Keratinocyte (primary cell): ENCODE measurements around the gene LRRC4C. TPM values are rescaled to one million over a fixed set of nuclear protein-coding genes. Genes with fewer than 3 reads are reported as not detected.

ENCODE experiments used
- DNase-seq: peaks from one replicate; pipeline ENCODE4 v3.0.0-alpha.2; 2011; ENCODE audit warnings: low read depth, missing footprints, low spot score
- FAIRE-seq: peaks from 2 replicates; lab custom pipeline; 2011; peaks lifted over from hg19 to GRCh38; lab: Jason Lieb, UNC
- H2AFZ ChIP-seq: 2 replicates; pipeline ENCODE4 v1.6.0; 2012; ENCODE audit warnings: low read length, control low read depth, inconsistent platforms; ENCODE audit not compliant: control insufficient read depth
- H3K27ac ChIP-seq: 2 replicates; pipeline ENCODE4 v1.5.1; 2011; ENCODE audit warnings: low read length; ENCODE audit not compliant: control insufficient read depth, insufficient read depth
- H3K27me3 ChIP-seq: 3 replicates; pipeline ENCODE4 v1.6.0; 2011; ENCODE audit warnings: low read length; ENCODE audit not compliant: control insufficient read depth, insufficient read depth; ENCODE audit errors: extremely low read depth
- H3K36me3 ChIP-seq, 2 experiments: 2 replicates in 1 of 2; 3 replicates in 1 of 2; pipeline ENCODE4 v1.5.1; 2011; ENCODE audit warnings: low read length in 2 of 2, mild to moderate bottlenecking in 1 of 2; ENCODE audit not compliant: control insufficient read depth in 2 of 2, insufficient read depth in 2 of 2; ENCODE audit errors: extremely low read depth in 1 of 2
- H3K4me1 ChIP-seq: 3 replicates; pipeline ENCODE4 v1.5.1; 2011; ENCODE audit warnings: low read length; ENCODE audit not compliant: control insufficient read depth, insufficient read depth; ENCODE audit errors: extremely low read depth
- H3K4me2 ChIP-seq: 3 replicates; pipeline ENCODE4 v1.6.0; 2011; ENCODE audit warnings: low read depth, low read length; ENCODE audit not compliant: control insufficient read depth, insufficient read depth; ENCODE audit errors: extremely low read depth
- H3K4me3 ChIP-seq, 3 experiments: fragments of 200-600 bp in 1 of 3; sonication (generic) in 1 of 3; 2 replicates in 2 of 3; 3 replicates in 1 of 3; pipeline ENCODE4 v1.5.1; 2011 to 2016; ENCODE audit warnings: low read length in 3 of 3, mild to moderate bottlenecking in 3 of 3, control low read depth in 2 of 3, inconsistent platforms in 1 of 3, low read depth in 1 of 3, mixed read lengths in 1 of 3, mixed run types in 1 of 3, moderate library complexity in 1 of 3; ENCODE audit not compliant: control insufficient read depth in 2 of 3, insufficient read depth in 2 of 3; ENCODE audit errors: extremely low read depth in 1 of 3
- H3K79me2 ChIP-seq: 2 replicates; pipeline ENCODE4 v1.6.0; 2012; ENCODE audit warnings: low read length; ENCODE audit not compliant: control insufficient read depth, insufficient read depth
- H3K9ac ChIP-seq: 3 replicates; pipeline ENCODE4 v1.6.0; 2011; ENCODE audit warnings: low read length; ENCODE audit not compliant: control insufficient read depth, insufficient read depth; ENCODE audit errors: extremely low read depth
- H3K9me1 ChIP-seq: 3 replicates; pipeline ENCODE4 v1.6.0; 2011; ENCODE audit warnings: low read length; ENCODE audit not compliant: control insufficient read depth, insufficient read depth; ENCODE audit errors: extremely low read depth
- H3K9me3 ChIP-seq: 2 replicates; pipeline ENCODE4 v1.5.1; 2012; ENCODE audit warnings: low read depth, low read length; ENCODE audit not compliant: control insufficient read depth
- H4K20me1 ChIP-seq: 3 replicates; pipeline ENCODE4 v1.6.0; 2011; ENCODE audit warnings: low read length; ENCODE audit not compliant: control insufficient read depth, insufficient read depth; ENCODE audit errors: extremely low read depth
- CTCF ChIP-seq, 3 experiments: IDR thresholded peaks in 1 of 3; conservative IDR thresholded peaks in 1 of 3; optimal IDR thresholded peaks in 1 of 3; 2 replicates in 2 of 3; 3 replicates in 1 of 3; pipeline versions ENCODE3 to v1.5.1; 2011; ENCODE audit warnings: low read length in 3 of 3, mild to moderate bottlenecking in 3 of 3, moderate library complexity in 2 of 3, control low read depth in 1 of 3, inconsistent platforms in 1 of 3; ENCODE audit not compliant: insufficient read depth in 2 of 3; ENCODE audit errors: extremely low read depth in 1 of 3
- EZH2 ChIP-seq: IDR thresholded peaks from one replicate; pipeline ENCODE4 v1.6.1; 2012; ENCODE audit warnings: inconsistent platforms, mild to moderate bottlenecking, low read length, moderate library complexity
- dilution Hi-C: fragments of 300-500 bp; cut with MboI; formaldehyde crosslinking; loops from one replicate; pipeline ENCODE4 v1.7.0; 2020; ENCODE audit warnings: low sequenced_read_pairs; ENCODE audit not compliant: extremely low pct_ligation_motif_present
- polyA plus RNA-seq, 5 experiments: library from polyadenylated mRNA; depleted of rRNA in 3 of 5; stranded (reverse) in 3 of 5; stranded (forward) in 1 of 5; unstranded in 1 of 5; fragments of >200 nt; gene quantifications; 1 replicate in 1 of 5; 2 replicates in 3 of 5; 3 replicates in 1 of 5; pipeline versions ENCODE4 v1.2.1 to v1.2.3, GENCODE V29; 2011 to 2012; ENCODE audit warnings: missing spikeins in 2 of 5, low read depth in 1 of 5, low replicate concordance in 1 of 5

Gene LRRC4C
- polyA plus RNA-seq, 1 donor (not counting 4 experiments of a cell fraction or from before 2014, with no cell fraction given): not detected

- Histone ChIP-seq H3K36me3 (no peaks in the 10 kb centered on the region), H3K4me3 (no peak overlapping the region), H3K79me2 (no peaks in the 10 kb centered on the region), H4K20me1 (no peaks in the 10 kb centered on the region), H3K4me2 (no peak overlapping the region), H3K4me1 (no peaks in the 10 kb centered on the region), H3K9me1 (no peaks in the 10 kb centered on the region), H2AFZ (no peak overlapping the region), H3K9me3 (no peaks in the 10 kb centered on the region), H3K9ac (no peak overlapping the region), H3K27ac (no peak overlapping the region), H3K27me3 (no peaks in the 10 kb centered on the region)
- no peak for DNase-seq
- TF ChIP-seq EZH2 (no peak), CTCF (optimal IDR thresholded peaks at IDR 0.05 in 1 of 3, IDR thresholded peaks at IDR 0.05 in 1 of 3, conservative IDR thresholded peaks at IDR 0.05 in 1 of 3; ENCODE audit: extremely low read depth in 1 of 3, insufficient read depth in 2 of 3, low read length in 3 of 3) (peak in 2 of 3 experiments; percentile 11 to 16)
- no peak for FAIRE-seq
- dilution Hi-C loops: no loop called here
Observed at GRCh38 chr11:41431784-41432183, 27.7 kb downstream of the LRRC4C start.

GRCh38 chr11:41419901-41420300, 39.6 kb downstream of the LRRC4C start:
- Histone ChIP-seq H3K9me1 (no peaks in the 10 kb centered on the region), H3K4me1 (no peaks in the 10 kb centered on the region), H3K9me3 (no peaks in the 10 kb centered on the region), H3K4me3 (no peak overlapping the region), H3K4me2 (no peak overlapping the region), H3K36me3 (no peaks in the 10 kb centered on the region), H4K20me1 (no peaks in the 10 kb centered on the region), H2AFZ (no peak overlapping the region), H3K79me2 (no peaks in the 10 kb centered on the region), H3K27ac (no peak overlapping the region), H3K9ac (no peak overlapping the region), H3K27me3 (no peaks in the 10 kb centered on the region)
- dilution Hi-C loops: no loop called here
- DNase-seq: no peak
- no peak for TF ChIP-seq CTCF (optimal IDR thresholded peaks at IDR 0.05 in 1 of 3, IDR thresholded peaks at IDR 0.05 in 1 of 3, conservative IDR thresholded peaks at IDR 0.05 in 1 of 3; ENCODE audit: extremely low read depth in 1 of 3, insufficient read depth in 2 of 3, low read length in 3 of 3)
- TF ChIP-seq EZH2: no peak
- FAIRE-seq: no peak
